DOHH2 (cell line): ENCODE results near the gene CD320.
A peak's percentile ranks its signal among the peaks of the same experiment; 100 is the strongest.
"Not testable (repeated sequence)": the region's sequence is repeated elsewhere in the genome, so short reads cannot be mapped to it uniquely, and the experiment has no call there.

Source experiments
- H3F3A ChIP-seq: fragments of 200-600 bp; sonication (generic), shearing (Covaris generic); 2 replicates; pipeline ENCODE4 v1.6.0; 2016; ENCODE audit warnings: antibody characterized with exemption, mild to moderate bottlenecking; ENCODE audit not compliant: control insufficient read depth, insufficient read depth
- H3K27ac ChIP-seq: fragments of 200-600 bp; sonication (generic); 2 replicates; pipeline ENCODE4 v1.5.1; 2014; ENCODE audit warnings: low read depth, mild to moderate bottlenecking, low read length, moderate library complexity
- H3K27me3 ChIP-seq: fragments of 200-600 bp; sonication (generic); 2 replicates; pipeline ENCODE4 v1.6.1; 2014; ENCODE audit warnings: mild to moderate bottlenecking, low read length, mixed read lengths; ENCODE audit not compliant: control insufficient read depth
- H3K36me3 ChIP-seq: fragments of 200-600 bp; sonication (generic); 2 replicates; pipeline ENCODE4 v1.6.1; 2014; ENCODE audit warnings: mild to moderate bottlenecking, low read length, moderate library complexity, mixed read lengths; ENCODE audit not compliant: control insufficient read depth
- H3K4me1 ChIP-seq: fragments of 200-600 bp; sonication (generic); 2 replicates; pipeline ENCODE4 v1.6.1; 2014; ENCODE audit warnings: mild to moderate bottlenecking, low read length, mixed read lengths; ENCODE audit not compliant: control insufficient read depth
- H3K4me2 ChIP-seq: fragments of 200-600 bp; sonication (generic); 2 replicates; pipeline ENCODE4 v1.6.0; 2014; ENCODE audit warnings: mild to moderate bottlenecking, low read length, moderate library complexity
- H3K4me3 ChIP-seq: fragments of 200-600 bp; sonication (generic); 2 replicates; pipeline ENCODE4 v1.5.1; 2014; ENCODE audit warnings: mild to moderate bottlenecking, low read length, mixed read lengths
- H3K79me2 ChIP-seq: fragments of 200-600 bp; sonication (generic); 2 replicates; pipeline ENCODE4 v1.6.1; 2014; ENCODE audit warnings: mild to moderate bottlenecking, low read length, mixed read lengths; ENCODE audit not compliant: control insufficient read depth
- H3K9me2 ChIP-seq: fragments of 200-600 bp; sonication (generic); replicated peaks from 2 replicates; pipeline ENCODE4 v1.6.1; 2014; ENCODE audit warnings: mild to moderate bottlenecking, low read length, mixed read lengths; ENCODE audit not compliant: control insufficient read depth
- H3K9me3 ChIP-seq: fragments of 200-600 bp; sonication (generic); 2 replicates; pipeline ENCODE4 v1.6.1; 2014; ENCODE audit warnings: antibody characterized with exemption, low read length, mixed read lengths; ENCODE audit not compliant: control insufficient read depth, insufficient read depth
- H4K20me1 ChIP-seq: fragments of 200-600 bp; sonication (generic); 2 replicates; pipeline ENCODE4 v1.6.0; 2014; ENCODE audit warnings: low read depth, mild to moderate bottlenecking, antibody characterized with exemption, low read length, moderate library complexity; ENCODE audit not compliant: control insufficient read depth, insufficient read depth
- EZH2phosphoT487 ChIP-seq: fragments of 200-600 bp; sonication (generic); IDR thresholded peaks from 2 replicates; pipeline ENCODE4 v1.6.1; 2017; ENCODE audit warnings: borderline replicate concordance, mild to moderate bottlenecking, antibody characterized with exemption, low read length, moderate library complexity, mixed read lengths
- TF ChIP-seq, protein P1 (sequence below): fragments of 200-600 bp; sonication (generic); IDR thresholded peaks from one replicate; pipeline ENCODE4 v1.5.1; 2014; ENCODE audit warnings: antibody characterized with exemption, mild to moderate bottlenecking, low read depth, low read length; ENCODE audit not compliant: poor library complexity, severe bottlenecking

CD320 gene

DNA sequence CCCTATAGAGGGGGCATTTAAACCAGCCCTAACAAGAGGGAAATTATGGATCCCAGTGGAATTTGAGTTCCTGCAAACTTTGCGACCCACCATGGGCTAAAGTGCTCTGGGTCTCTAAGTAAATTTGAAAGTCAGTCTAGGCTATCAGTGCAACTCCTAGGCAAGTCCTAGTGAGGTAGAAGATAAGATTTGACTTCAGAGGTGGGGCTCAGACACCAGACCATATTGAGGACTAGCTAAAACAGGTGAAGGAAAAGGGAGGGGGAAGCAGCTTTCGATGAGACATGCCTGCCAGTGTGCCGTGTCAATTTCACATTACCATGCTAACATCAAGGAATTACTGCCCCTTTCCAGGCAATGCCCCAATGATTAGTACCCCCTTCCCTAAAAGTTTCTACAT is 38.4 kb downstream of the CD320 start:
- Histone ChIP-seq H3K4me2 (peak overlapping the region; percentile 86), H4K20me1 (0 out of 2 replicates have a peak, but pooled peaks cover 2% of the 10 kb centered on the region), H3K79me2 (no peaks in the 10 kb centered on the region), H3K36me3 (no peaks in the 10 kb centered on the region), H3K27ac (no peak overlapping the region), H3K4me1 (peaks cover 27% of the 10 kb centered on the region), H3K27me3 (peaks cover 6% of the 10 kb centered on the region; the same call in 1 of the 2 replicates), H3F3A (peaks cover 12% of the 10 kb centered on the region), H3K9me2 (no peaks in the 10 kb centered on the region), H3K4me3 (peak overlapping the region; percentile 18; the same call in 1 of the 2 replicates), H3K9me3 (no peaks in the 10 kb centered on the region)
- TF ChIP-seq EZH2phosphoT487 = no peak
- TF ChIP-seq, protein P1, sequence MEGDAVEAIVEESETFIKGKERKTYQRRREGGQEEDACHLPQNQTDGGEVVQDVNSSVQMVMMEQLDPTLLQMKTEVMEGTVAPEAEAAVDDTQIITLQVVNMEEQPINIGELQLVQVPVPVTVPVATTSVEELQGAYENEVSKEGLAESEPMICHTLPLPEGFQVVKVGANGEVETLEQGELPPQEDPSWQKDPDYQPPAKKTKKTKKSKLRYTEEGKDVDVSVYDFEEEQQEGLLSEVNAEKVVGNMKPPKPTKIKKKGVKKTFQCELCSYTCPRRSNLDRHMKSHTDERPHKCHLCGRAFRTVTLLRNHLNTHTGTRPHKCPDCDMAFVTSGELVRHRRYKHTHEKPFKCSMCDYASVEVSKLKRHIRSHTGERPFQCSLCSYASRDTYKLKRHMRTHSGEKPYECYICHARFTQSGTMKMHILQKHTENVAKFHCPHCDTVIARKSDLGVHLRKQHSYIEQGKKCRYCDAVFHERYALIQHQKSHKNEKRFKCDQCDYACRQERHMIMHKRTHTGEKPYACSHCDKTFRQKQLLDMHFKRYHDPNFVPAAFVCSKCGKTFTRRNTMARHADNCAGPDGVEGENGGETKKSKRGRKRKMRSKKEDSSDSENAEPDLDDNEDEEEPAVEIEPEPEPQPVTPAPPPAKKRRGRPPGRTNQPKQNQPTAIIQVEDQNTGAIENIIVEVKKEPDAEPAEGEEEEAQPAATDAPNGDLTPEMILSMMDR = no peak

DNA sequence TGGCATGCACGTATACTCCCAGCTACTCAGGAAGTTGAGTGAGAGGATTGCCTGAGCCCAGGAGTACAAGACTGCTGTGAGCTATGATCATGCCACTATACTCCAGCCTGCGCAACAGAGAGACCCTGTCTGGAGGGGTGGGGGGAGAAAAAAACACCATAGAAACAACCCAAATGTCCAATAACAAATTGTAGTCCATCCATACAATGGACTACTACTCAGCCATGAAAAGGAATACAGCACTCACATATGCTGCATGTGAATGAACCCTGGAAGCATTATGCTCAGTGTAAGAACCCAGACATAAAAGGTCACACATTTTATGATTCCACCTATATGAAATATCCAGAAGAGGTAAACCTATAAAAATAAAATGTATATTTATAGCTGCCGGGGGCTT is 42.3 kb downstream of the CD320 start:
- peaks cover 12% of the 10 kb centered on the region for H3F3A ChIP-seq
- TF ChIP-seq EZH2phosphoT487 = no peak
- TF ChIP-seq, protein P1 = no peak
- H3K9me3 ChIP-seq = no peaks in the 10 kb centered on the region
- no peak overlapping the region for H3K4me2 ChIP-seq
- no peaks in the 10 kb centered on the region for H3K79me2 ChIP-seq
- H3K9me2 ChIP-seq = no peaks in the 10 kb centered on the region
- no peak overlapping the region for H3K4me3 ChIP-seq
- H3K36me3 ChIP-seq = no peaks in the 10 kb centered on the region
- H3K27me3 ChIP-seq = peaks cover 6% of the 10 kb centered on the region; the same call in 1 of the 2 replicates
- H3K27ac ChIP-seq = no peak overlapping the region
- peaks cover 27% of the 10 kb centered on the region for H3K4me1 ChIP-seq
- 0 out of 2 replicates have a peak, but pooled peaks cover 2% of the 10 kb centered on the region for H4K20me1 ChIP-seq

DNA sequence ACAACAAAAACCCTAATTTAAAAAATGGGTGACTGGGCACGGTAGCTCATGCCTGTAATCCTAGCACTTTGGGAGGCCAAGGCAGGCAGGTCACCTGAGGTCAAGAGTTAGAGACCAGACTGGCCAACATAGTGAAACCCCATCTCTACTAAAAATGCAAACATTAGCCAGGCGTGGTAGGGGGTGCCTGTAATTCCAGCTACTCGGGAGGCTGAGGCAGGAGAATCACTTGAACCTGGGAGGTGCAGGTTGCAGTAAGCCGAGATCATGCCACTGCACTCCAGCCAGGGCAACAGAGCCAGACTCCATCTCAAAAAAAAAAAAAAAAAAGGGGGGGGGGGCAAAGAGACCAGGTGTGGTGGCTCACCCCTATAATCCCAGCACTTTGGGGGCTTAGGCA is 43.9 kb downstream of the CD320 start:
- not testable (repeated sequence) for H3K4me2 ChIP-seq, H4K20me1 ChIP-seq, H3K27me3 ChIP-seq, H3K4me3 ChIP-seq, H3K36me3 ChIP-seq, H3K79me2 ChIP-seq, H3K27ac ChIP-seq, H3K9me3 ChIP-seq, H3K9me2 ChIP-seq, H3F3A ChIP-seq
- peaks cover 19% of the 10 kb centered on the region for H3K4me1 ChIP-seq

DNA sequence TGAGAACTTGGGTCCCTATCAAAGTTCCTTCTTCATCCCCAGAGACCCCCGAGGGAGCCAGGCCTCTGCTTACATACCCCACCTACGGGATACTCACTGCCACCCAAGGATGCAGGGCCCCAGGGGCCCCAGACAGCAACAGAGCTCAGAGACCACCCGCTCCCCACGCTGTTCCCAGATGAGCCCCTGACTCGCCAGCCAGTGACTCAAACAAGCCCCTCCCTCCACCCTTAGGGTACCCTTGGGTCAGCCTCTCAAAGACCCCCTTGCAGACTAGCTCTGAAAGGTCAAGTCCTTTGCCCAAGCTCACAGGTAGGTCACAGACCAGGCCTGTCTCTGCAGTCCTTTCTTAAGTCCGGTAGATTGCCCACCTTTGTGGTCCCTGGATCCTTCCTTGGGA is 45.7 kb downstream of the CD320 start:
- no peaks in the 10 kb centered on the region for H3K9me3 ChIP-seq
- H3K27ac ChIP-seq = no peak overlapping the region
- no peak for TF ChIP-seq EZH2phosphoT487
- TF ChIP-seq, protein P1 = no peak
- H3K4me2 ChIP-seq = no peak overlapping the region
- peaks cover under 1% of the 10 kb centered on the region for H3K4me1 ChIP-seq
- H3K79me2 ChIP-seq = no peaks in the 10 kb centered on the region
- no peaks in the 10 kb centered on the region for H3F3A ChIP-seq
- H3K4me3 ChIP-seq = no peak overlapping the region
- H4K20me1 ChIP-seq = 0 out of 2 replicates have a peak, but pooled peaks cover 2% of the 10 kb centered on the region
- H3K27me3 ChIP-seq = 0 out of 2 replicates have a peak, but pooled peaks cover 2% of the 10 kb centered on the region
- H3K9me2 ChIP-seq = no peaks in the 10 kb centered on the region
- no peaks in the 10 kb centered on the region for H3K36me3 ChIP-seq
